T-helper 2 cell treated with Interferon-gamma antibody and Interleukin-4, amounts not matched to agents 100 ng/mL and 5 ng/mL, for 36 hours (primary cell): ENCODE results near the gene PTPRN2. TPM values are rescaled to one million over a fixed set of nuclear protein-coding genes. Genes with fewer than 3 reads are reported as not detected.

Experiments
- intact Hi-C: fragments of 100-400 bp; cut with micrococcal nuclease; formaldehyde crosslinking; loops from one replicate; pipeline ENCODE4 v1.15.1; 2023
- total RNA-seq: library from RNA; stranded (reverse); gene quantifications from 2 replicates; pipeline ENCODE4 v1.2.3, GENCODE V29; 2022

PTPRN2 gene
- total RNA-seq, 1 donor from 2014 or later: 5.1 TPM

DNA sequence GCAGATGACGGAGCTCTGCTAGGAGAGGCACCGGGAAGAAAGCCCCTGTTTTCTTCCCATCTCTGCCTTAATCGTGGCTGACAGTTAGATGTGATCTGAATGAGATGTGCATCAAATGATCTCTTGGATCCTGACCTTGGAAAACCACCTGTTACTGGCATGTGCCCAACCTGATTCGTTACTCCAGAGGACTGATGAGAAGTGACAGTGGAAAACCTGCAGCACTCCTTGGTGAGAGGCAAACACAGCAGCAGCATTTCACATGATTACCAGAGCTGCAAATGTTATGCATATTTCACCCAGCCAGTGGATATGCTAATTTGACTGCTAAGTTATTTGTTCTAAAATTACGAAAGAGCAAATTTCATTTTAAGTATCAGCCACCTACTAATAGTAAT is 95.3 kb downstream of the PTPRN2 start:
- intact Hi-C loops: no loop called here

GRCh38 chr7:158491094-158491493 is 96.5 kb downstream of the PTPRN2 start:
- intact Hi-C loops: no loop called here

DNA sequence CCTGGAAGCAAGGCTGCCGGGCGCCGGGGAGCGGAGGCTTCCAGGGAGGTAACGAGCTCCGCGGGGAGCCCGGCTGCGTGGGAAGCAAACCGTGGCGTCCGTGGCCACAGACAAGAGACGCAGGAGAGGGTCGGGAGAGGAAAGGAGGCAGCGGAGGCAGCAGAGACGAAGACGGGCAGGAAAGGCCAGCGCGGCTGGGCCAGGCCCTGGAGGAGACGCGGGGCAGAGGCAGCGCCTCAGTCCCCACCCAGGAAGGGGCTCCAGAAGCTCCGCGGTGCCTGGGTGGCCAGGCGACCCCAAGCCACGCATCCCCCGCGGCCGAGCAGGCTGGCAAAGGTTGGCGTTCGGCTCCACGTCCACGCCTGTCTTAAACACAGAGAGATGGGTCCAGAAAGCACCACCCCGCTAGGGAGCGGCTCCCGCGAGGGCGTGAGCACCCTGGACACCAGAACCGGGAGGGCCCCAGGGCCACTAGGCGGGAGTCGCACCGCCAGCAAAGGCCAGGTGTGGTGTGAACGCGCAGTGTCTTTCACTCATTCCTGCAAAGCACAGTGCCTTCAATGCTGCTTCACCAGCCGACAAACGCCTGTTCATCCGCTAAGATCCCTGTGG is 97.3 kb downstream of the PTPRN2 start:
- intact Hi-C loops: no loop called here

- intact Hi-C loops: no loop called here
Measured at GRCh38 chr7:158489462-158490155, 98.0 kb downstream of the PTPRN2 start.

DNA sequence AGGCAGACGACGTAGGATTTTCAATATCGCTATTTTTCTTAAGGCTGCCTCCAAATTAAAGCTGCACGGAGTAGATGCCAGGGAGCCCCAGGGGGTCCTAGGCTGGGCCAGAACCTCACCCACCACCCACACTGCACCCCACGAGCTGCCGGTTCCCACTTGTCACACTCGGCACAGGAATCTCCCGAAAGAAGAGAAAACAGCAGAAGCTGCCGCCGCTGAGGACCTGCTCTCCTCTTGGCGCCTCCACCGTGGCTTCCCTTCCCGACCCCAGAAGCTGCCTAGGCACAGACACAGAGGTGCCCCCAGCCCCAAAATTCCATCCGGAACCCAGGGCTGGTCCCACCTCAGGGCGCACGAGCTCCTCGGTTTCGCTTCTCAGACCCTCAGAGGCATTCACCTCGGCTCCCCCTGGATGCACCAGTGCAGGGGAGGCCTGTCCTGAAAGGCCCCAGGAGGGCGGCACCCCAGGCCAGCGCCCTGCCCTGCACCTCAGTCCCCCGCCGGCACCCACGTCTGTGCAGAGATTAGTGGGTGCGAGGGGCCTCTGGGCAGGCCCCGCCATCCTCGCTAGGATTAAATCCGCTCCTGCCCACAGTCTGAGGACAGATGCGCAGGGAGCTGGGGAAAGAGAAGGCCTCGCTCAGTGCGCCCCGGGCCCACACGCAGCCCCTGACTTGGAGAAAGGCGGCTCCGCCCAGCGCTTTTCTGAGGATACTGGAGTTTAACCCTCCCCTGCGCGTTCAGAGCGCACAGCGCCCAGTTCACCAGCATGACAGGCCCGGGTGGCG is 99.2 kb downstream of the PTPRN2 start:
- intact Hi-C loops: no loop called here

- intact Hi-C loops: no loop called here
Measured at GRCh38 chr7:158487631-158488151, 99.9 kb downstream of the PTPRN2 start.

- intact Hi-C loops: no loop called here
Measured at GRCh38 chr7:158486919-158487318, 100.7 kb downstream of the PTPRN2 start.

- intact Hi-C loops: no loop called here
Measured at GRCh38 chr7:158484801-158485531, 102.7 kb downstream of the PTPRN2 start.

DNA sequence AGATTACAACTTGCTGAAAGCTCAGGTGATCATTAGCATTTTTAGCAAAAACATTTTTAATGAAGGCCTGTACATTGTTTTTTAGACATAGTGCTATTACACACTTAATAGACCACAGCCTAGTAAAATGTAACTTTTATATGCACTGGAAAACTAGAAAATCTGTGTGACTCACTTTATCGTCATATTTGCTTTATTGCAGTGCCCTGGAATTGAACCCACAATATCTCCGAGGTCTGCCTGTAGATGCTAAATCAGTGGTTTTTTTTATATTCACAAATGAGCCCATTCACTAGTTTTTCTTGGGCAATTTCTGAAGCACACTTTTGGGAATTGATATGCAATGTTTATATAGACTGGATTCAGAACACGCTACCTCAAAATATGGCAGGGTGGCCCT is 105.1 kb downstream of the PTPRN2 start:
- intact Hi-C loops: no loop called here

- intact Hi-C loops: no loop called here
Measured at GRCh38 chr7:158479664-158480025, 108.0 kb downstream of the PTPRN2 start.

- intact Hi-C loops: no loop called here
Measured at GRCh38 chr7:158479021-158479663, 108.5 kb downstream of the PTPRN2 start.

- intact Hi-C loops: no loop called here
Measured at GRCh38 chr7:158477866-158478265, 109.8 kb downstream of the PTPRN2 start.

GRCh38 chr7:158476331-158476932 is 111.2 kb downstream of the PTPRN2 start:
- intact Hi-C loops: no loop called here

DNA sequence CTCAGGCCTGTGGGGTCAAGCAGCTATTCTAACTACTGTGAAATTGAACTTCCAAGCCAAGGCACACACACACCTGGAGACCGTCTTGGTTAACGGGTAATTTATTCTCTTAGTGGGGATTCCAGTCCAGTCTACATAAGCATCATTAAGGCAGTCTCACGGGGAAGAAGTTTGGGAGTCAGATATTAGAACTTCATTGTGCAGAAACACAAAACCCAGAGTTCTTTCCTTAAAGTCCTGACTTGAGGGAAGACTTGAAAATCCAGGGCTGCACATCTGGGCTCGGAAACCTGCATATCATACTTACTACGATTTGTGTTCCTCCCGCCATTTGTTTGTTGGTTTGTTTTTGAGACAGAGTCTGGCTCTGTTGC is 112.0 kb downstream of the PTPRN2 start:
- intact Hi-C loops: no loop called here

- intact Hi-C loops: no loop called here
Measured at GRCh38 chr7:158475036-158475678, 112.5 kb downstream of the PTPRN2 start.

DNA sequence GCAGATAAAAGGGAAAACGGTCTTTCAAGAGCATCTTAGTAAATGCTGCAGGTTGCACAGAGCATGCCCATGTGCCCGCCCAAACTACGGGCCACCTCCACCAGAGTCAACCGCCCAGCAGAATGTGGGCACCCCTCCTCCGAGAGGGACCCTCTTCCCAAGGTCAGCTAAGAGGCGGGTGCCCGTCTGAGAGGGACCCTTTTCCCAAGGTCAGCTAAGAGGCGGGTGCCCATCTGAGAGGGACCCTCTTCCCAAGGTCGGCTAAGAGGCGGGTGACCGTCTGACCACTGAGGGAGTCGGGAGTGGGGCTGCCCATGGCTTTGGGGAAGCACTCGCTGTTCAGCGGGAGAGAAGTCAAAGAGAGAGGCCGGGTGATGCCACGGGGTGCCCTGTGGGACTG is 113.1 kb downstream of the PTPRN2 start:
- intact Hi-C loops: no loop called here

GRCh38 chr7:158473946-158474345 is 113.7 kb downstream of the PTPRN2 start:
- intact Hi-C loops: no loop called here

- intact Hi-C loops: no loop called here
Measured at GRCh38 chr7:158473221-158473620, 114.4 kb downstream of the PTPRN2 start.

DNA sequence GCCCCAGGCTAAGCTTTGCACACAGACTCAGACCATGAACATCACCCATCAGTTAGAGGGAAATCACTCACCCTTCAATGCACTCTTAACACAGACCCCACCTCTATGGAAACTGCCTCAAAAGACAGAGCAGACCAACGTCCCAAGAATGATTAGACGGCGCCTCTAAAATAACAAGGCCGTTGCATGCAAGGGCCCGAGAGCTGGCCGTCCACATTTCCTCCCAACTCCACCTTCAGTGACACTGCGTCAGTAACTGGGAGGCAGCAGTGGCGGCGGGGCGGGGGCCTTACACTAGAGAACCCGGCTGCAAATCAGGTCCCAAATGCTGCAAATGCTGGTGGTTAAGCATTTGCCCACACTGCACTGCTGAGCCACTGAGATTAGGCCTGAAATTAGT is 115.0 kb downstream of the PTPRN2 start:
- intact Hi-C loops: no loop called here

DNA sequence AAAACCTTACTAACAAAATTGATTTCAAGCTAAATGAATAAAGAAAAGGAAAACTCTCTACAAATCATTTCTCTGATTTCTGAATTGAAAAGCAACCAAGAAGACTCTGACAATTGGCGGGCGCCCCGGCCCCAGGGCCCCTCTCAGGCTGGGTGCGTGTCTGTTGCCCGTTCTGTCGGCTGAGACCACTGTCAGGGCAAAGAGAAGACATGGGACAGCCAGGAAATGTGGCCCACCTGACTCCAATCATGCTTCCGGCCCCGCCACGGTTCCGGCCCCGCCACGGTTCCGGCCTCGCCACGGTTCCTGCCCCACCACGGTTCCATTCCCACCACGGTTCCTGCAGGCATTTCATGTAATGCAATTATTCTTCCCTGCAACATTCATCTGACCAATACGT is 115.9 kb downstream of the PTPRN2 start:
- intact Hi-C loops: no loop called here
